A549 (cell line): Measurements from ENCODE around the gene SLC39A11.
"Not testable (repeated sequence)": the region's sequence is repeated elsewhere in the genome, so short reads cannot be mapped to it uniquely, and the experiment has no call there.

Experiments
- CTCF ChIP-seq: fragments of >200 bp; sonication (Bioruptor Twin); formaldehyde crosslinking; IDR thresholded peaks from 3 replicates; pipeline ENCODE4 v1.5.1; 2016
- RCOR1 ChIP-seq: fragments of 150-350 bp; IDR thresholded peaks from 2 replicates; pipeline ENCODE4 v1.6.1; 2014; ENCODE audit warnings: antibody characterized with exemption, low read length, low read depth
- TF ChIP-seq, protein P1 (sequence below): fragments of 450-650 bp; IDR thresholded peaks from 2 replicates; pipeline ENCODE4 v1.6.1; 2014; ENCODE audit warnings: antibody characterized with exemption
- TF ChIP-seq, protein P2 (sequence below): fragments of 250-450 bp; sonication (Bioruptor Pico); IDR thresholded peaks from 2 replicates; pipeline ENCODE4 v1.5.0; 2020; ENCODE audit warnings: low read depth, mild to moderate bottlenecking, moderate library complexity

GRCh38 chr17:73067699-73068098, 24.8 kb downstream of the SLC39A11 start:
- TF ChIP-seq, protein P1, sequence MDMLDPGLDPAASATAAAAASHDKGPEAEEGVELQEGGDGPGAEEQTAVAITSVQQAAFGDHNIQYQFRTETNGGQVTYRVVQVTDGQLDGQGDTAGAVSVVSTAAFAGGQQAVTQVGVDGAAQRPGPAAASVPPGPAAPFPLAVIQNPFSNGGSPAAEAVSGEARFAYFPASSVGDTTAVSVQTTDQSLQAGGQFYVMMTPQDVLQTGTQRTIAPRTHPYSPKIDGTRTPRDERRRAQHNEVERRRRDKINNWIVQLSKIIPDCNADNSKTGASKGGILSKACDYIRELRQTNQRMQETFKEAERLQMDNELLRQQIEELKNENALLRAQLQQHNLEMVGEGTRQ, result not testable (repeated sequence)
- TF ChIP-seq, protein P2, sequence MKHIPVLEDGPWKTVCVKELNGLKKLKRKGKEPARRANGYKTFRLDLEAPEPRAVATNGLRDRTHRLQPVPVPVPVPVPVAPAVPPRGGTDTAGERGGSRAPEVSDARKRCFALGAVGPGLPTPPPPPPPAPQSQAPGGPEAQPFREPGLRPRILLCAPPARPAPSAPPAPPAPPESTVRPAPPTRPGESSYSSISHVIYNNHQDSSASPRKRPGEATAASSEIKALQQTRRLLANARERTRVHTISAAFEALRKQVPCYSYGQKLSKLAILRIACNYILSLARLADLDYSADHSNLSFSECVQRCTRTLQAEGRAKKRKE (CRISPR knock-in tag), result not testable (repeated sequence)
- TF ChIP-seq CTCF, RCOR1: not testable (repeated sequence)
